ENCODE results near the gene FRYL.
"Not testable (repeated sequence)": the region's sequence is repeated elsewhere in the genome, so short reads cannot be mapped to it uniquely, and the experiment has no call there.

Gene FRYL

GRCh38 chr4:48785302-48785701 lies 5.2 kb upstream of the FRYL start:
- DNase-seq (ENCODE audit: low read depth) = no peak

- DNase-seq (ENCODE audit: low read depth) = no peak
These were observed 1.9 kb upstream of the FRYL start for GRCh38 chr4:48781968-48782367.

- DNase-seq (ENCODE audit: low read depth) = peak; percentile 32
These were observed 761 bp upstream of the FRYL start for GRCh38 chr4:48780865-48781214.

GRCh38 chr4:48779095-48779997 lies 733 bp downstream of the FRYL start:
- no peak for DNase-seq (ENCODE audit: low read depth)

- no peak for DNase-seq (ENCODE audit: low read depth)
These were observed 1.5 kb downstream of the FRYL start for GRCh38 chr4:48778431-48779094.

- no peak for DNase-seq (ENCODE audit: low read depth)
These were observed 2.3 kb downstream of the FRYL start for GRCh38 chr4:48777739-48778138.

- DNase-seq (ENCODE audit: low read depth) = no peak
These were observed 5.0 kb downstream of the FRYL start for GRCh38 chr4:48774760-48775710.

- DNase-seq (ENCODE audit: low read depth) = no peak
These were observed 7.5 kb downstream of the FRYL start for GRCh38 chr4:48772556-48772955.

GRCh38 chr4:48767055-48767929 lies 12.8 kb downstream of the FRYL start:
- no peak for DNase-seq (ENCODE audit: low read depth)

- DNase-seq (ENCODE audit: low read depth) = no peak
These were observed 13.8 kb downstream of the FRYL start for GRCh38 chr4:48766131-48766792.

- no peak for DNase-seq (ENCODE audit: low read depth)
These were observed 17.7 kb downstream of the FRYL start for GRCh38 chr4:48762408-48762807.

- DNase-seq (ENCODE audit: low read depth) = no peak
These were observed 18.8 kb downstream of the FRYL start for GRCh38 chr4:48761286-48761685.

- not testable (repeated sequence) for DNase-seq (ENCODE audit: low read depth)
These were observed 21.4 kb downstream of the FRYL start for GRCh38 chr4:48758703-48759102.

GRCh38 chr4:48756689-48757220 lies 23.3 kb downstream of the FRYL start:
- no peak for DNase-seq (ENCODE audit: low read depth)

GRCh38 chr4:48755281-48755680 lies 24.8 kb downstream of the FRYL start:
- DNase-seq (ENCODE audit: low read depth) = no peak

- DNase-seq (ENCODE audit: low read depth) = no peak
These were observed 26.9 kb downstream of the FRYL start for GRCh38 chr4:48753159-48753558.

GRCh38 chr4:48752726-48753125 lies 27.4 kb downstream of the FRYL start:
- DNase-seq (ENCODE audit: low read depth) = peak; percentile 27

- no peak for DNase-seq (ENCODE audit: low read depth)
These were observed 27.8 kb downstream of the FRYL start for GRCh38 chr4:48752246-48752645.

- DNase-seq (ENCODE audit: low read depth) = no peak
These were observed 31.0 kb downstream of the FRYL start for GRCh38 chr4:48748949-48749596.
